Stomach (tissue), 4 donors: ENCODE data around the gene WDR93.

Source experiments
- POLR2AphosphoS5 ChIP-seq, 3 donors: sonication (generic); formaldehyde crosslinking; IDR thresholded peaks; one replicate each; pipeline ENCODE4 v1.6.1; 2016; ENCODE audit warnings: antibody characterized with exemption in 3 of 3
- TF ChIP-seq, protein P1 (sequence below), 7 experiments: fragments of 450-650 bp in 4 of 7; fragments of 200-600 bp in 3 of 7; sonication (generic) in 3 of 7; IDR thresholded peaks; one replicate each; pipeline ENCODE4 v1.5.1; 2016 to 2019; ENCODE audit warnings: antibody characterized with exemption in 7 of 7, control low read depth in 2 of 7, mild to moderate bottlenecking in 1 of 7

DNA sequence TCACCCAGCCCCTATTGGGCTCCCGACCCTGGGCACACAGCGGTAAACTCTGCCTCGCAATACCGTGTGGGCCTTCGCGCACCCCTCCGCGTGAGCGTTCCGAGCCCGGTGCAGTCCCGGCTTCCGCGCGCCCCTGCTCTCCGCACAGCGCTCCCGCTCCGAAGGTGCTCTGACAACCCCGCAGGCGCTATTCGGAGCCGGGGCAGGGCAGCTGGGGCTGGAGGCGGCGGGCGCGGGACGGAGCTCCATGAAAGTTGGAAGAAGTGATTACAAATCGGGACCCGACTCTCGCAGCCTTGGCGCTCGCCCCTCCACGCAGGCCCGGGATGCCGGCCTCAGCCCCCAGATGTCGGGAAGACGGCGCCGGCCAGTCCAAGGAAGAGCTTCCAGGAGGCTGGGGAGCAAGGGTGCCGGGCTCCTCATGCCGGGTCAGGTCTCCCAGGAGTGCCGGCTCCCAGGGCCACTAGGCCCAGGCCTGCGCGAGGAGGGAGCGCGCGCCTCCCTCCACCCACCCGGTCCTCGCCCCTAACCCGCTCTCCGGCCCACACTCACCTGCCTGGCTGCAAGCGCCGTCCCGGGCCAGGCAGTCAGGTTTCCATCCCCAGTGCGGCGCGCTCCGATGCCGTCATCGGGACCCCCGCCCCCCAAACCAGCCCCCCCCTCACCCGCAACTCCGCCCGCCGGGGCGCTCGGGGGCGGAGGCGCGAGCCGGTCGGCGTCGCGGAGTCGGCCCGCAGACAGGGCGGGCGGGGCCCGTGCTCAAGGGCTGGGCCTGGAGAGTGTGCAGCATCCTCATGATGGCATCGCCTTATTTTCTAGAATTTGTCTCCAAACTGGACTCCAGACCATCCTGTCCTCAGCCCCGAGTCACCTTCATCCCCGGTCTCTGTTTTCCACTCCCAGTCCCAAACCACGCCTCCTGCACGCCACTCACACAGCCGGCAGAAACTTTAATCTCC lies 35.5 kb upstream of the WDR93 start, which contains the start of gene KIF7:
- TF ChIP-seq, protein P1, sequence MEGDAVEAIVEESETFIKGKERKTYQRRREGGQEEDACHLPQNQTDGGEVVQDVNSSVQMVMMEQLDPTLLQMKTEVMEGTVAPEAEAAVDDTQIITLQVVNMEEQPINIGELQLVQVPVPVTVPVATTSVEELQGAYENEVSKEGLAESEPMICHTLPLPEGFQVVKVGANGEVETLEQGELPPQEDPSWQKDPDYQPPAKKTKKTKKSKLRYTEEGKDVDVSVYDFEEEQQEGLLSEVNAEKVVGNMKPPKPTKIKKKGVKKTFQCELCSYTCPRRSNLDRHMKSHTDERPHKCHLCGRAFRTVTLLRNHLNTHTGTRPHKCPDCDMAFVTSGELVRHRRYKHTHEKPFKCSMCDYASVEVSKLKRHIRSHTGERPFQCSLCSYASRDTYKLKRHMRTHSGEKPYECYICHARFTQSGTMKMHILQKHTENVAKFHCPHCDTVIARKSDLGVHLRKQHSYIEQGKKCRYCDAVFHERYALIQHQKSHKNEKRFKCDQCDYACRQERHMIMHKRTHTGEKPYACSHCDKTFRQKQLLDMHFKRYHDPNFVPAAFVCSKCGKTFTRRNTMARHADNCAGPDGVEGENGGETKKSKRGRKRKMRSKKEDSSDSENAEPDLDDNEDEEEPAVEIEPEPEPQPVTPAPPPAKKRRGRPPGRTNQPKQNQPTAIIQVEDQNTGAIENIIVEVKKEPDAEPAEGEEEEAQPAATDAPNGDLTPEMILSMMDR (IDR thresholded peaks at IDR 0.05): no peak
- no peak for TF ChIP-seq POLR2AphosphoS5 (IDR thresholded peaks at IDR 0.05)
